Stimulated activated CD4-positive, alpha-beta T cell treated with anti-CD3 and anti-CD28 coated beads, Interleukin-15, amount 100 ng/mL, for 24 hours (primary cell): Measurements from ENCODE around the gene AMY1A.
"Not testable (repeated sequence)": the region's sequence is repeated elsewhere in the genome, so short reads cannot be mapped to it uniquely, and the experiment has no call there.

Experiments used
- DNase-seq: peaks from one replicate; pipeline ENCODE4 v3.0.0-alpha.2; 2020

AMY1A gene

DNA sequence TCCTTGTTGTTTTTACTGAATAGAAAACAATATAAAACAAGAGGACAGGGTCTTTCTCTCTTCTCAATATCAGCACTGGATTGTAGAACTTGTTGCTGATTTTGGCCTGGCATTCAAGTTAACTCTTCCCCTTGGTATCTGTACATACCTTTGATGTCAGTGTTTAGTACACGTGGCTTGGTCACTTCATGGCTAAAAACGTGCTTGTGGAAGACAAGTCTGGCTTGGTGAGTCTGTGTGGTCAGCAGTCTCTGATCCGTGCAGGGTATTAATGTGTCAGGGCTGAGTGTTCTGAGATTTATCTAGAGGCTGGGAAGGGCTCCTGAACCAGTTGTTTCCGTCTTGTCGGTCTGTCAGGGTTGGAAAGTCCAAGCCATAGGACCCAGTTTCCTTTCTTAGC, at the start of gene AMY1A:
Gene AMY1A, plus strand, starts transcription at position 301 of the 400 bp plus-strand sequence. CDS start 571 bp downstream, outside the sequence.
- DNase-seq, result not testable (repeated sequence)

DNA sequence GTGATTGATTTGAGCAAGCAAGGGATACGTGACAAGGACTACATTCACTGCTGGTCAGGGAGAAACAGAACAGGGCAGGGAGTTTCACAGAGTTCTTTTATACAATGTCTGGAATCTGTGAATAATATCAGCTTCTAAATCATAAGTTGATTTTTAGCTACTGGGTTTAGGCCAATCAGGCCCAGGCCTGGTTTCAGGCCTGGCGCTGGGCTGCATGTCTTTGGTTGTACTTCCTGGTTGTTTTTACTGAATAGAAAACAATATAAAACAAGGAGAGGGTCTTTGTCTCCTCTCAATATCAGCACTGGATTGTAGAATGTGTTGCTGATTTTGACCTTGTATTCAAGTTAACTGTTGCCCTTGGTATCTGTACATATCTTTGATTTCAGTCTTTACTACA, 39.2 kb upstream of the AMY1A start:
- DNase-seq, result no peak

DNA sequence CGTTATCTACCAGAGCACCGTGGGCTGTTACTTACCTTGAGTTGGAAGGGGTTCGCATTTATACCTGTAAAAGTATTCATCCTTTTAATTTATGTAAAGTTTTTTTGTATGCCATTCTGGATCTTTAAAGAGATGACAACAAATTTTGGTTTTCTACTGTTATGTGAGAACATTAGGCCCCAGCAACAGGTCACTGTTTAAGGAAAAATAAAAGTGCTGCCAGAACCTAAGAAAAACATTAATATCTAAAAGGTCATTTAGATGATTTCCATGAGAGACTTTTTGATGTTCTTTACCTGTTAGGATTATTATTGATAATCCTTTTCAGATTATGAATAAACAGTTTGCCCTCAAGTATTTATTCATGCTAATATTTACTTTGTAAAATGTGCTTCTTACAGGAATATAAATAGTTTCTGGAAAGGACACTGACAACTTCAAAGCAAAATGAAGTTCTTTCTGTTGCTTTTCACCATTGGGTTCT, 38.5 kb upstream of the AMY1A start, which contains the start of gene AMY2A:
Gene AMY2A, plus strand, starts transcription at position 434 of the 484 bp plus-strand sequence. Its CDS starts 14 bp downstream, at position 448.
- not testable (repeated sequence) for DNase-seq

DNA sequence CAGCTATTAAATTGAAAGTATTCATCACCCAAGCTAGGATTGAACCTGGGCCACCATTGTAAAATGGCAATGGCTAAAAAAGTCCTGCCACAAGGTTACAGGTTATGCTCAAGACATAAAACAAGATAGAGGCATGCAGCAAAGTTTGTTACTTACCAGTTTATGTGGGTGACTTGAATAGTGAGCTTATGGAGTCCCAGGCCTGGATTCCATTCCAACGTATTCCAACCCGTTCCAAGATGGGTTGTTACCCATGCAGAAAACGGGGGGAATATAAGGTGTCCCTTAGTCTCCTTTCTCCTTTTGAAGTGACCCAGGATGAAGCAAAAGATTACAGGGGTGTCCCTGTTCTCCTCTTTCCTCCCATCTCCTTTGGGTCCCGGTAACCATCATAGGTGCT, 28.1 kb upstream of the AMY1A start:
- DNase-seq, result not testable (repeated sequence)

DNA sequence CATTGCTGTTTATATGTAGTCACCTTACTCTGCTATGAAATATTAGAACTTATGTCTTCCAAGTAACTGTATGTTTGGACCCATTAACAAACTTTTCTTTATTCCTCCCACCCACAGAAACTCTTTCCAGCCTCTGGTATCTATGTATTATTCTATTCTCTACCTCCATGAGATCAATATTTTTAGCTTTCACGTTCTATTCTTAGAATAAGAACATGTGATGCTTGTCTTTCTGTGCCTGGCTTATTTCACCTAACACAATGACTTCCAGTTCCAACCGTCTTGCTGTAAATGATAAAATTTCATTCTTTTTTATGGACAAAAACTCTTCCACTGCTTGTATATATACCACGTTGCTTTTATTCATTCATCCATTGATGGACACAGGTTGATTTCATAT, 14.4 kb upstream of the AMY1A start:
- not testable (repeated sequence) for DNase-seq

DNA sequence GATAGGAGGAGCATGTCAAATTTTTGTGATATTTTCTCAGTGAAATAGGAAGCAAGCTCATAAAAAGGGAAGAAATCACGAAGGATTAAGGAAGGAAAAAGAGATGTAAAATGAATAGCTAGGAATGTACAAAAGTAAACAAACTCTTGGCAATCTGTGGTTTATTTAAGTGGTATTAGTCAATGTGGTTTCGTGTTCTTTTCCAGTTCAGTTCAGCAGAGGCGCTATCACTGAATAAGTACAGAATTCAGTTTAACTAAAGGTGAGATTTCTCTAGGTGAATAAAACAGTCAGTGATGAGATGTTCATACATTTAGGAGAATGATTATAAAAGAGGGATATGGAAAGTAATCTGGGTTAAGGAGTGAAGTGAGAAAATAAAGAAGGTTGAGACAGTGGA, 11.7 kb upstream of the AMY1A start:
- not testable (repeated sequence) for DNase-seq

DNA sequence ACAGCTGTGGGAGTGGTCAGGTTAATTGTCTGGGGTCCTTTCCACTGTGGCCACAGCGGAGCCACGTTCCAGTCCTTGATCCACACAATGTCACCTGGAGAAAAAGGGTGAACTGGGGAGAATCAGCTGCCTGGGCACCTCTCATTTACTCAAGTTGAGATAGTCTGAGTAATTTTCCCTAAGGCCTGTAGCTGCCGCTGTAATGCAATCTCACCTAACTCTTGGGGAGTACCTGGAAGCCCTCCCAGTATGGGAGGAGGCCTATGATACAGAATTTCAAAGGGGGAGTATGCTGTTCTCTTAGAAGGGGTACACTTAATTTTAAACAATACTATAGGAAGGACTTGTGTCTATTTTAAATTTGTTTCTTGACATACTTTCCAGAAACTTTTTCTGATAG, 5.3 kb upstream of the AMY1A start:
- DNase-seq, result not testable (repeated sequence)

DNA sequence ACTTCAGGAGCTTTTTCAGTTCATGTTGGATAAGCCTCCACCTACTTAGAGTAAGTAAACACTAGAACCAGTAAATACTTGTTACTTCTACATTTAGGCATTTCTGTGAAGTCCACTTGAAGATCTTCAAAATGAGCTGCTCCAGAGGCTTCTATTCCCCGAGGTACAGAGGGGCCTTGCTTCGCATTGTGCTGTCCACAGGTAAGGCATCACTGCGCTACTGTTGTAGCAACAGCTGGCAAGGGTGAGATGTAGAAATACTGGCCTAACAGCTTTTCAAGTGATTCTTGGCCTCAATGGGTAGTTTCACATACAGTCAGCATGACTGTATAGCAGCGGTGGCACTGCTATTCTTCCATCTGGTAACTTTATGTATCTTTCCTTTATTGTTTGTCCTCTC, 4.7 kb upstream of the AMY1A start:
- DNase-seq, result not testable (repeated sequence)

DNA sequence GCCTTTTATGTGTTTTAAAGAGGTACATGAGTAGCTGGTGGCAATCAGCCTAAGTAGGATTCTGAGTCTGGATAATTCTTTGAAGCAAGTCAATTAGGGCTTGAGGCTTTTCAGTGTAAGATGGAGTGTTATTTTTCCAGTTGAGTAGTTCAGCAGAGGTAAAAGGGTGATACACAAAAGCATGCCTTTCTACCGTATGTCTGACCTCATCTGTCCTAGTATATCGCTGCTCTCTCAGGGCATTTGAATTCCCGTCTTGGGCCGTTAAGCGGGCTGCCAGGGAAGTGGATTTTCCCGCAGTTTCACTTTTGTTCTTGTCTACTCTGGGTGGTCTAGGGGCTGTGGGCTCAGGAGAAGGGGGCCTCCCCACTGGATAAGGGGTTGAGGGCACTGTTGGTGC, 1.4 kb upstream of the AMY1A start:
- not testable (repeated sequence) for DNase-seq

DNA sequence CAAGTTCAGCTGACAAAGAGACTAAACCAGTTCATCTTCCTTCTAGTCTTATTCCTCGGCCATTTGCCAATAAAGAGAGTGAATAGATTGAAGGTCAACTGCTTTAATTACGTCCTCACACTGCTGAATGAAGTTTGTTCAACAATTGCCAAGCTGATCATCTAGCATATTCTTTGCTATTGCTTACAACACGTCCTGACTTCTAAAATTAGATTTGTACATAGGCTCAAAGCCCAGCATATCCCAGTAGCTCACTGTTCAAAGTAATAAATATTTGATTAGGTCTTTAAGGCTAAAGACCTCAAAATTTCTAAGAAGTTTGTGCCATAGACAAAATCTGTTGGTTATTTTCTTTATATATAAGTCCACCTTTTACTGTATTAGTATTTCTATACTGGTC, 20.8 kb downstream of the AMY1A start:
- not testable (repeated sequence) for DNase-seq

DNA sequence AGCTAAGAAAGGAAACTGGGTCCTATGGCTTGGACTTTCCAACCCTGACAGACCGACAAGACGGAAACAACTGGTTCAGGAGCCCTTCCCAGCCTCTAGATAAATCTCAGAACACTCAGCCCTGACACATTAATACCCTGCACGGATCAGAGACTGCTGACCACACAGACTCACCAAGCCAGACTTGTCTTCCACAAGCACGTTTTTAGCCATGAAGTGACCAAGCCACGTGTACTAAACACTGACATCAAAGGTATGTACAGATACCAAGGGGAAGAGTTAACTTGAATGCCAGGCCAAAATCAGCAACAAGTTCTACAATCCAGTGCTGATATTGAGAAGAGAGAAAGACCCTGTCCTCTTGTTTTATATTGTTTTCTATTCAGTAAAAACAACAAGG, 40.5 kb downstream of the AMY1A start, which contains the start of gene AMY1B:
Gene AMY1B, minus strand, starts transcription at position 101 of the 400 bp plus-strand sequence. CDS start 571 bp downstream, outside the sequence.
- not testable (repeated sequence) for DNase-seq

DNA sequence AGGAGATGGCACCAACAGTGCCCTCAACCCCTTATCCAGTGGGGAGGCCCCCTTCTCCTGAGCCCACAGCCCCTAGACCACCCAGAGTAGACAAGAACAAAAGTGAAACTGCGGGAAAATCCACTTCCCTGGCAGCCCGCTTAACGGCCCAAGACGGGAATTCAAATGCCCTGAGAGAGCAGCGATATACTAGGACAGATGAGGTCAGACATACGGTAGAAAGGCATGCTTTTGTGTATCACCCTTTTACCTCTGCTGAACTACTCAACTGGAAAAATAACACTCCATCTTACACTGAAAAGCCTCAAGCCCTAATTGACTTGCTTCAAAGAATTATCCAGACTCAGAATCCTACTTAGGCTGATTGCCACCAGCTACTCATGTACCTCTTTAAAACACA, 41.9 kb downstream of the AMY1A start:
- not testable (repeated sequence) for DNase-seq

DNA sequence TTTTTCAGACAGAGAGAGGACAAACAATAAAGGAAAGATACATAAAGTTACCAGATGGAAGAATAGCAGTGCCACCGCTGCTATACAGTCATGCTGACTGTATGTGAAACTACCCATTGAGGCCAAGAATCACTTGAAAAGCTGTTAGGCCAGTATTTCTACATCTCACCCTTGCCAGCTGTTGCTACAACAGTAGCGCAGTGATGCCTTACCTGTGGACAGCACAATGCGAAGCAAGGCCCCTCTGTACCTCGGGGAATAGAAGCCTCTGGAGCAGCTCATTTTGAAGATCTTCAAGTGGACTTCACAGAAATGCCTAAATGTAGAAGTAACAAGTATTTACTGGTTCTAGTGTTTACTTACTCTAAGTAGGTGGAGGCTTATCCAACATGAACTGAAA, 45.1 kb downstream of the AMY1A start:
- DNase-seq, result not testable (repeated sequence)

DNA sequence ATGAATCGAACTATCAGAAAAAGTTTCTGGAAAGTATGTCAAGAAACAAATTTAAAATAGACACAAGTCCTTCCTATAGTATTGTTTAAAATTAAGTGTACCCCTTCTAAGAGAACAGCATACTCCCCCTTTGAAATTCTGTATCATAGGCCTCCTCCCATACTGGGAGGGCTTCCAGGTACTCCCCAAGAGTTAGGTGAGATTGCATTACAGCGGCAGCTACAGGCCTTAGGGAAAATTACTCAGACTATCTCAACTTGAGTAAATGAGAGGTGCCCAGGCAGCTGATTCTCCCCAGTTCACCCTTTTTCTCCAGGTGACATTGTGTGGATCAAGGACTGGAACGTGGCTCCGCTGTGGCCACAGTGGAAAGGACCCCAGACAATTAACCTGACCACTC, 45.7 kb downstream of the AMY1A start:
- DNase-seq, result not testable (repeated sequence)

DNA sequence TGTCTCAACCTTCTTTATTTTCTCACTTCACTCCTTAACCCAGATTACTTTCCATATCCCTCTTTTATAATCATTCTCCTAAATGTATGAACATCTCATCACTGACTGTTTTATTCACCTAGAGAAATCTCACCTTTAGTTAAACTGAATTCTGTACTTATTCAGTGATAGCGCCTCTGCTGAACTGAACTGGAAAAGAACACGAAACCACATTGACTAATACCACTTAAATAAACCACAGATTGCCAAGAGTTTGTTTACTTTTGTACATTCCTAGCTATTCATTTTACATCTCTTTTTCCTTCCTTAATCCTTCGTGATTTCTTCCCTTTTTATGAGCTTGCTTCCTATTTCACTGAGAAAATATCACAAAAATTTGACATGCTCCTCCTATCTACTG, 52.1 kb downstream of the AMY1A start:
- not testable (repeated sequence) for DNase-seq

DNA sequence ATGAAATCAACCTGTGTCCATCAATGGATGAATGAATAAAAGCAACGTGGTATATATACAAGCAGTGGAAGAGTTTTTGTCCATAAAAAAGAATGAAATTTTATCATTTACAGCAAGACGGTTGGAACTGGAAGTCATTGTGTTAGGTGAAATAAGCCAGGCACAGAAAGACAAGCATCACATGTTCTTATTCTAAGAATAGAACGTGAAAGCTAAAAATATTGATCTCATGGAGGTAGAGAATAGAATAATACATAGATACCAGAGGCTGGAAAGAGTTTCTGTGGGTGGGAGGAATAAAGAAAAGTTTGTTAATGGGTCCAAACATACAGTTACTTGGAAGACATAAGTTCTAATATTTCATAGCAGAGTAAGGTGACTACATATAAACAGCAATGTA, 54.8 kb downstream of the AMY1A start:
- DNase-seq, result not testable (repeated sequence)
